Loucy (cell line): ENCODE measurements around the gene RGPD3.
"Not testable (repeated sequence)": the region's sequence is repeated elsewhere in the genome, so short reads cannot be mapped to it uniquely, and the experiment has no call there.

Experiments
- CTCF ChIP-seq: fragments of 200-600 bp; sonication (generic); conservative IDR thresholded peaks from 2 replicates; pipeline ENCODE4 v1.5.1; 2014; ENCODE audit warnings: mild to moderate bottlenecking, antibody characterized with exemption, low read length
- EZH2phosphoT487 ChIP-seq: fragments of 200-600 bp; IDR thresholded peaks from 2 replicates; pipeline ENCODE4 v1.6.1; 2018; ENCODE audit warnings: antibody characterized with exemption, mild to moderate bottlenecking, moderate library complexity, borderline replicate concordance

GRCh38 chr2:106511476-106511901 lies 43.3 kb upstream of the RGPD3 start:
- not testable (repeated sequence) for TF ChIP-seq CTCF, EZH2phosphoT487
